Activated CD4-positive, alpha-beta T cell treated with anti-CD3 and anti-CD28 coated beads, Interleukin-2, Interleukin-6, amounts not matched to agents 100 ng/mL and 50 ng/mL, durations not matched to agents 16 hours and 8 hours (primary cell): ENCODE results near the gene EPHB1.
"Not testable (repeated sequence)": the region's sequence is repeated elsewhere in the genome, so short reads cannot be mapped to it uniquely, and the experiment has no call there.

Experiments used
- DNase-seq: peaks from one replicate; pipeline ENCODE4 v3.0.0-alpha.2; 2020

EPHB1 gene

DNA sequence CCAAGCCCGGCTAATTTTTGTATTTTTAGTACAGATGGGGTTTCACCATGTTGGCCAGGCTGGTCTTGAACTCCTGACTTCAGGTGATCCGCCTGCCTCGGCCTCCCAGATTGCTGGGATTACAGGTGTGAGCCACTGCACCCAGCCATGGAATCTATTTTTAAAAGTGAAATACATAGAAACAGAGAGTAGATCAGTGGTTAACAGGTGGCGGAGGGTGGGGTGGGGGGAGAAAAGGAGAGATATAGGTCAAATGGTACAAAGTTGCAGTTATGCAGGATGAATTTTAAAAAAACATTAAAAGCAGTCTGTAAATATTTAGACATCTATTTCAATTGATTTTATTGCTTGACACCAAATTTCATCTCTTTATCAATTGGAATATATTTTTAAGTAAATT, 6.8 kb upstream of the EPHB1 start:
- DNase-seq: not testable (repeated sequence)

DNA sequence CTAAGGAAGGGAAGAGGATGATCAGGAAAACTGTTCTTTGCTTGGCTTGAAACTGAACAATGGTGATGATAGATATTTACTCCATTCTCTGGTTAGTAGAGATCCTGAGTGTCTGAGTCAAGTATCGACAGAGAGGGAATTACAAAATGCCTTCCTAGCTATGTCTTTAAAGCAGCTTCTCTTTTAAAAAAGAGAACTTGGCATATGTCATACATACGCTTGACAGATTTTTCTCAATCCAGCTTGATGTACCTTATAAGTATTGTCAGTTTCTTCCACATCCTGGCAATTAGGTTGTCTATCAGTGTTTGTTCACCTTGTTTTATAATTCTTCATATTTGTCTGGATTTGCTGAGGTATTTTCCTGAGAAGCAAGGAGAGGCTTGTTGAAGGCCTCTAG, 5.0 kb upstream of the EPHB1 start:
- no peak for DNase-seq

DNA sequence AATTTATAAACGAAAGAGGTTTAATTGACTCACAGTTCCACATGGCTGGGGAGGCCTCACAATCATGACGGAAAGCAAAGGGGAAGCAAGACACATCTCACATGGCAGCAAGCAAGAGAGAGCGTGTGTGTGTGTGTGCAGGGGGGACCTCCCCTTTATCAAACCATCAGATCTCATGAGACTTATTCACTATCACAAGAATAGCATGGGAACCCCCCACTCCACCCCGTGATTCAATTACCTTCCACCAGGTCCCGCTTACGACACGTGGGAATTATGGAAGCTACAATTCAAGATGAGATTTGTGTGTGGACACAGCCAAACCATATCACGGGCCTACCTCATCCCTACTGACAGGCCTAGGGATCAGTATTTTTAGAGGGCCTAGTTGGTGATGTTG, 3.1 kb upstream of the EPHB1 start:
- no peak for DNase-seq

DNA sequence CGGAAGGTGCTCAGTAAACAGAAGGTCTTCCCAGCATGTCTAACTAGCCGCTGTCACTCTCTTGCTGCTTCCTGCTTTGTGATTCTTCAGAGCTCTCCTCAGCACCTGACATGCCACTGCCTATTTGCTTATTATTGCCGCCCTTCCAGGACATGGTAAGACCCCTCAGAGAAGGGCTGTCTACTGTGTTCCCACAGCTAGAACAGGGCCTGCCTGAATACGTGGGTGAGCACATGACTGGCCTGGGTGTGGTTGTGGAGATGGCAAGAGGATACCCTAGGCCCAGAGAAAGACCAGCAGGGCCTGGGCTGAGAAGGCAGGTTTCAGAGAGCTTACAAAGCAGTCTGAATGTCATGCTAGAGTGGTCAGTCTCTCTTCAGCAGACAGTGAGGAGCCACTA, 2.4 kb upstream of the EPHB1 start:
- no peak for DNase-seq

DNA sequence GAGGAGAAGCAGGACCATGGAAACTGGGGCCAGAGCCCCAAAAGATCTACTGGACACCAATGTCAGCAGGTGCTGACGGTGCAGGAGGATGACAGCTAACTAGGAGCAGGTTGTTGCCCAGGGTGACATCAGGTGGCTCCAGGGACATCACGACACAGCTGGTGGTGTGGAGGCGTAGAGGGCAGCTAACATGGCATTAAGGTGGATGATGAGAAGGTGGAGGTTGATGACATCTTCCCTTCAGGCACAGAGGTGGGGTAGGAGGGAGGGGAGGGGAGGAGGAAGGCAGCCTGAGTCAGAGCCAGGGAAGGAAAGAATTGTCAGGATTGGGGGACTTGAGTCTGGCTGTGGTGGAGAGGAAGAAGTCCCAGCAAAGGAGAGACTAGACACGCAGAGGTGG, 1.5 kb upstream of the EPHB1 start:
- no peak for DNase-seq

DNA sequence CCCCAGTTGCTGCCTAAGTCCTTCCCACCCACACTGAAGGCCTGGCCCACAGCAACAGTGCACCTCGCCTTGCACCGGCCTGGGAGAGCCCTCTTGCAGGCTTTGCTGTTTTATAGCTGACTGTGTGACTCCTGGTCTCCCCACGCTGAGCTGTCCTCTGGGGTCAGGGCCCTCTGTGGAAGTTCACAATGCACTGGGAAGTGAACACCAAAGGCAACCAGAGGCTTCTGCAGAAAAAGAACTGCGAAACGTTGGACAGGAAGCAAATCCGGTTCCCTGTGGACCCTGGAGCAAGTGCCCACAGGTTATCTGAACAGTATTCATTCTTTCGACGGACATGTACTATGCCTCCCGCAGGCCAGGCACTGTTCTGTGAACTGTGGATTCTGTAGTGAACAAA, 737 bp upstream of the EPHB1 start:
- DNase-seq: no peak

DNA sequence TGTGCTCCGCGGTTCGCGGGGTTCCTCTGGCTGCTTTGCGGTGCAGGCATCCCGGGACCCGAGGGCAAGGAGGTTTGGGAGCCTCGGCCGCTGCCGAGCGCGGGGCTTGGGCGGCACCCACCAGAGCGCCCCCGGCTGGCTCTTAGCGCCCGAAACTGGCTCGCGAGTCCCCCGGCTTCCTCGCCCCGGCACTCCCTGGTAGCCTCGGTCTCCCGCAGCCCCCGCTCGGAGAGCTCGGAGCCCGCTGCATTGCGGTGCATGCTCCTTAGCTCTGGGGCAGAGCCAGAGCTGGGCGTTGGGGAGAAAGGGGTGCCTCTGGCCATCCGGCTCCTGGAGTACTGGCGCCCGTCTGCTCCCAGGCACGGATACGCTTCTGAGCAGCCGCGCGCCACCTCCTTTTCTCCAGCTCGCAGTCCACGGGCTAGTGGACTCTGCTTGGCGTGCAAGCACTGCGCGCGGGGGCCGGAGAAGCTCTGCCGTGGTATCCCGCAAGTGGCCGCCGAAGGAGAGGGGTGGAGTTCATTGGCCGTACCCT, 753 bp downstream of the EPHB1 start:
- DNase-seq: no peak

DNA sequence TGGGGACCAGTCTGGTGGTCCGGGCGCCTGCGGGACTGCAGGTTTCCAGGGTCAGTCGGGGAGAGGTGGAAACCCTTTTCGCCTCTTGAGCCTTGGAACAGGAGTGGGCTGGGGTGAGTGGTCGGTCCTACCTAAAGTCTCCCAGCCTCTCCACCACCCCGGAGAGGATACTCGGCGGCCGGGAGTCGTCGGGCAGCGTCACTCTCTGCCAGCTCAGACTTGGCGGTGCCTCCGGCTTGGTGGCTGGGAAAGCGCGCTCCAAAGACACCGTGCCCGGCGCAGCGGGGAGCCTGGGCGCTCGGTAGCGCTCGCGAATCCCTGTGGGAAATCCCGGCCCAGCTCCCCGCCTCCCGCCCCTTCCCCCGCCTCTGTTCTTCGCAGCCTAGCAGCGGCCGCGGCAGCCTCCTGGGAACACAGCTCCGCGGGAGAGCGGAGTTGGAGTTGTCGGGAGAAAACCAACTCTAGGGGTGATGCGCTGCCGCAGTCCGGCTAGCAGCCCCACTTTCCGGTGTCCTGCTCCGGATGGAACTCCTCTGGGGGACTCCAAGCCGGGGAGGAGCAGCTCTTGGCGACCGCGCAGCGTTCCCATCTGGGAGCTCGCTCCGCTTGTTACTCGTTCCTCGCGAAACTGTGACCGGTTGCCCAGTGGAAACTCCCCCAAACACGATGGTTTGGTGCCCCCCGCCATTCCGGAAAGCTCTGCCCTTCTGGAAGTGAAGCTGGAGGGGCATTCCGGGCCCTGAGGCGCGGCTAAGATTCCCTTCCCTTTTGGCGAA, 1.4 kb downstream of the EPHB1 start:
- DNase-seq: no peak

DNA sequence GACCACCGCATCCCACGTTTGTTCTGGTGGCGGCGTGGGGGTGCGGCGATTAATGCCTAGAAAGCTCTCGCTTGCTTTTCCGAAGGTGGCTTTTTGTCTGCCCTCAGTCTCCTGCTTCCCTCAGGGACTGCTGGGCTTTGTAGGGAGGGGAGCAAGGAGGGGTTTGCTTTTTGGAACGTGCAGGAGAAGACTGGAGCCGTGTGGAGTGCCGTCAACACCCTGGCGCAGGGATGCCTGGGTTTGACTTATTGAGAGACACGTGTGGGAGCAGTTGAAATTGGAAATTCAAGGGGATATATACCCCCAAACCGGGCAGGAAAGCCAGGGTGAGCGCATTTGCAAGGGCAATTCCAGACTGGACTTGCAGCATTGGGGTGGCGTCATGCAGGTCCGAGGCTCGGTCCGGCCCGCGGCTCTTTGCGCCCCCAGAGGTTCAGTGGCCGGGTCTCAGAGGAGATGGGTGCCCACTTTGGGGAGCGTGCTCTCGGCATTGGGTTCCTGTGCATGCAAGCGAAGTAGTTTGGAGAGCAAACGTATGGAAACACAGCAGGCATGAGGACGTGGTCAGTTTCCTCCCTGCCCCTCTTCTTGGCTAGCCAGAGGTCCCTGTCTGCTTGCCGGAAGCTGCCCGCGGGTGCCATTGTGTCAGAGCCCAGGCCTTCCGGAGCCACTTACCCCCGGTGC, 2.1 kb downstream of the EPHB1 start:
- peak; percentile 23 for DNase-seq

DNA sequence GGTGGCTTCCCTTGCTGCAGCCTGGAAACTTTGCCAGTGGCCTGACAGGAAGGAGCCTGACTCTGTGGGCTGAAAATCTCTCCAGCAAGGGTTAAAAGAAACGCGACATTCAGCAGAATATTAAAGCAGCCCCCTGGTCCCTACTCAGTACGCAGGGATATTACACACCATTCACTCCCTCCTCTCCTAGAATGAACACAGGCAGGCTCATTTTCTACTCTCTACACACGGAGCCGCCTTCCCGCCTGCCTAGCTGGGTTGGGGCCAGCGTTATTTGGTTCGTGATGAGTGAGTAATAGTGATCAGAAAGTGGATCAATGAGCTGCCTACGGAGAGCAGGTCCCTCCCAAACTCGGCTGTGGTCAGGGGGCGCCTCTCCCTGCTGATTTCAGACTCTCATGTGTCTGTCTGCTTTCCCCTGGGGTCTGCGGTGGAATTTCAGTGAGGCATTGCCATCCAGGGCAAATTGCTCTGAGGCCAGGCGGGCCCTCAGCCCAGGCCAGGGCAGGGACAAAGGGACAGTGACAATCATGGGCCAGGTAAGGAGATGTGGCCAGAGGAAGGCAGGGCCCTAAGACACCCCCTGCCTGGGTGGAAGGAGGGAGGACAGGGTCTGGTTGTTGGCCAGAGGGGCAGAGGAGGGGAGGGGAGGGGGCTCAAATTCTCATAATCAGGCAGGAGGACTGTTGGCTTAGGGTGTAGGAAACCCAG, 2.8 kb downstream of the EPHB1 start:
- DNase-seq: no peak

DNA sequence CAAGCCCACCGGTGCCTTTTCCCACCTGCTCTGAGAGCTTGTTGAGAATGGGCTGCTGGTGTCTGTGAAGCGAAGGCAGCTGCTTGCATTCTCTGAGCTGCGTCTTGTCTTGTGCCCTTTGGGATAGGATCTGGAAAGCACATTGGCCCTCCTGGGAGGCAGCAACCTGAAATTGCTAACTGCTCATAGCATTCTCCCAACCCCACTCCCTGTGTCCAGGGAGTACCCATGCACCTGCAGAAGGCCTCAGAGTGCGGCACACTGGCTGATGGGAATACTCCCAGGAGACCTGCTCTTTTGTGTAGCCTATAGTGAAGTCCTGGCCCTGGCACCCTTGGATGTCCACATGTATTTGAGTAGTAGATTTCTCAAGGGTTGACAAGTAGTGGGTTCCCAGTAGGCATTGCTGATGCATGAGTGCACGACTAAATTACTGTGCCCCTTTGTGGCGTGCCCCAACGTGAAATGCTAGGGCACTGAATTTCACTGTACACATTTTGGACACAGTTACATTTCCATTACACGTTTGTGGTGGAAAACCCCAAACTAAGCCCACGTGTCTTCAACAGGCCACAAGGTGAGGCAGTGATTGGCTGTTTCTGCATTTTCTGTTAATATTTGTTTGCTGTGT, 3.7 kb downstream of the EPHB1 start:
- DNase-seq: no peak

DNA sequence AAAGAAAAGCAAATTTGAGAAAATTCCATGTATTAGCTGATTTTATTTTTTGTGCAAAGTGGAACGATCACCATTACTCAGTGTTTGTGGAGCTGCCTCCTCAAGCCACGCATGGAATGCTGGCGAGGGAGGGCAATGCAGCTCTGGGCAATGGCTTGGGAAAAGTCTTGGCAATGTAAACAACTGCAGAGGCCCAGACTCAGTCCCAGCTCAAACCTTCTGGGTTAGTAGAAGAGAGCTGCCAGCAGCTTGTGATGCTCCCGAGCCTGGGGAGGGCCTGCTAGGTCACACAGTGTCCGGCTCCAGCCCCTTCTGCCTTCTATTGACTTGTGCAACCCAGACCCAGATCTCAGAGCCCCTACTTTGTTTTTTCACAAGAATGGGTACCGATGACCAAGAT, 4.3 kb downstream of the EPHB1 start:
- DNase-seq: no peak

DNA sequence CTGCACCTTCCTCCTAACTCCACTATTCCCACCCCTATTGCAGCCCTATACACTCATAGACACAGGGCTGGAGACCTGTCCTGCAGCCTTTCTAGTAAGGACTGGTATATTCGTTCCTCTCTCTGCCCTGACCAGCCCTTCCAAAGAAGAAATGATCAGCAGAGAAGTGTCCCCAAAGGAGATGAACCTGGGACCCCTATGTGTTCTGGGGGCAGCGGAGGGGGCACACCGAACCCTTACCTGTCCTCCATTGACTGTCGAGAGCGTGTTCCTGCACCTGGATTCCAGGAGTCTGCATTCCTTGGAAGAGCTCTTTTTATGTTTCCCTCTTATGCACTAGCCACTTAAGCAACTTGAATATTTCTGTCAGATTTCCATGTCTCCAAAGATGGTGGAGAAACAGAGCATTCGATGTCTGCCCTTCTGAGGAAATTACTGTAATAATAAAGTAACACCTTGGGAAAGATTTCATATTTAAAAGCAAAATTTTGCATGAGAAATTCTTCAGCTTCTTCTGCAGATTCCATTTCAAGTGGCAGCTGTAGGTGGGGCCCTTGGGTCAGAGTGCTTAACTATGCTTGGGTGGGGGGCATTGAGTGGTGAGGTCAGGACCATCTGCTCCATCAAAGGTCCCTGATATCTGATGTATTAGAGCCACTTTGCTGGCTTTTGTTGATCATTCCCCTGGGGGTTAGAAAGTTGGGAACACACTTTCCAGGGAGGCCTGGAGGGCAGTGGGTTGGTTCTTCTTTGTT, 6.3 kb downstream of the EPHB1 start:
- no peak for DNase-seq

DNA sequence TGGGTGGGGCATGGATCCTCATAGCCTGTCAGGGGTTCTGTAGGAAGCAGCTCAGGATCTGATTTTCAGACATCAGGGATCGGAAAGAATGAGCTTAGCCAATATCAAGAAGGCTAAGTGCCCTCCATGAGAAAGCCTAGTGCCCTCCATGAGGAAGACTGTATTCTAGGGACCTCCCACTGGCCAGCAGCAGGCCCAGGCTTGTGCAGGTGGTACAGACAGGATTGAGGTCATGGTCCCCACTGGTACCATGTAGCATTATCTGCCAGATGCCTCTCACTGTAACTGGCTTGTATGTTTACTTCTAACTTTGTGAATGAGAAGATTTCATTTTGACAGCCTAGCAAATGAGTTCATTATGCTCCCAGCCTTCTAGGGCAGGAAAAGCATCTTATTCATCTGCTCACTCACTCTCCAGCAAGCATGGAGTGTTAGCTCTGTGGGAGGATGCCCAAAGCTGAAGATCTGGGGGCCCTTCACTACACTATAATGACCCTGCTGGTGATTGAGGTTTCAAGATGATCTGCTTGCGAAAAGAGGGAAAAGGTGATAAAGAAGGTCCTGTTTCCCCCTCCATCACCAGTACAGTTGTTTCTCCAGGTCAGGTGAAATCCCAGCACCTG, 7.5 kb downstream of the EPHB1 start:
- DNase-seq: no peak

DNA sequence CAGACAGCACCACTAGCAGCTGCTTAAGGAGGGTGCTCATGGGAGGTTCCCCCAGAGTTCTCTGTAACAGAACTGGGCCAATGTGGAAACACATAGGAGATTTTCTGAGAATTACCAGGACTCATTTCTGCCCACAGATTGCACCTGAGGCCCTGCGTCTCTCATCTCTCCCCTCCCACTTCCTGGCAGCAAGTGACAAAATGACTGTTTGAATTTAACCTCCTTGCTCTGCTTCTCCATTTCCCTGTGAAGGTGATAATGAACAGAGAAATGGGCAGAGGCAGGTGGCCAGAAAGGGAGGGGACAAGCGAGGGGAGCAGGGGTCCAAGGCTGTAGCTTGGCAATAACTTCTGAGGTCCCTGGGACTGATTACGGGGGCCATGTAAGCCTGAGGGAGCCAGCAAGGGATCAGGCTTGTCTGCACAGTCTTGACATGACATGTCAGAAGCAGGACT, 8.0 kb downstream of the EPHB1 start:
- DNase-seq: peak; percentile 84

DNA sequence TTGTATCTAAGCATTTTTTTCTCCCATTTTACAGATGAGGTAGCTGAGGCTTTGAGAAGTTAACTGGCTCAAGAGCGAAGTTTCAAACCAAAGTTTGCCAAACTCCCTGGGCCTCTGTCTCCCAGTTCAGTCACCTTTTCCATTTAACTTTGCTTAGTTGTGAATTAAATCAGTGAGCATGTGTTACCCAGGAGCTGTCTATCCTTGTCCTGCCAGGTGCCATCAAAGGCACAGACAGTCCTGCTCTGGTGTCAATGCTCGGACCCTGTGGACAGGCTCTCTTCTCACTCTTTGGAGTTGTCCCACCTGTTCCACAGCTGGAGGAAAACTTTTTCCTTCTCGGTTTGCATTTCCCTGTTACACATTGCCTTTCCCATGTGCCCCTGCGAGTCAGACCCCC, 8.6 kb downstream of the EPHB1 start:
- no peak for DNase-seq

DNA sequence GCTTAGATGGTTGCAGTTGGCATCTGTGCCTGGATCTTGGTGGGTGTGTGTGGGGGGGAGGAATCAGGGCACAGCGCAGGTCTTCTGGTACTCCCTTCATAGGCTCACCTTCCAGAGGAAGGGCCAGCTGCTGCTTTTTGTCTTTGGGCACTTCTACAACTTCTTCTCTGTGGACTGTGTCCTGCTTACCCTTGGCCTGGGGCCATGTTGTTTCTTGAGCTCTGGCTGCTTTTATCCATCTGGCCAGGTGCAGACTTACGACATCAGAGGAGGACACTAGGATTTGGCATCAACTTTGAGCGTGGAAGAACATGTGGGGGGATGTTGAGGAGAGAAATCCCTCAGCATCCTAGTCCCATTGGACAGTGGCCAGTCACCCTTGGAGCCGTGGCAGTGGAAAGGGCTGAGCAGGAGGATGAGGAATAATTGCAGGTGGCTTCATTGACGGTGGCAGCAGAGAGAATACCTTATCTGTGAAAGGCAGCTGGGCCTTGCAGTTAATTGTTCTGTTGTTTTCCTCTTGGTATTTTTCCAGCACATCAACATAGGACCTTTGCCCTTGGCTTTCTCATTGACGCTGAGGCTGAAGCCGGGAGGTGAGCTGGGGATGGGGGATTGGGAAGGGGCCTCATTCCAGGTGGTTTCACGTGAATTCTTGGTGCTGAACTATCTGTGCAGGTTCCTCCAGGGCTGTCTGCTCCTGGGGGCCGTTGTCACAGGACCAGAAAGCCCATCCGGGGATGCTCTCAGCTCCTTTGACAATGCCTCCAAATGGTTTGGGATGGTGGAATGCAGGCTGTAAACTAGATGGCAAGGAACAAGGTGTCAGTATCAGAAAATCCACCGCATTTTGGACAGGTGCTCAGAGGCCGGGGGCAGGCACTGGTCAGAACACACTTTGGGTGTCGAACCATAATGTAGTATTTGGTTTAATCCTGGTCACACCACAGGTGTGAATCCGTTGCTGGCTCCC, 9.7 kb downstream of the EPHB1 start:
- no peak for DNase-seq

DNA sequence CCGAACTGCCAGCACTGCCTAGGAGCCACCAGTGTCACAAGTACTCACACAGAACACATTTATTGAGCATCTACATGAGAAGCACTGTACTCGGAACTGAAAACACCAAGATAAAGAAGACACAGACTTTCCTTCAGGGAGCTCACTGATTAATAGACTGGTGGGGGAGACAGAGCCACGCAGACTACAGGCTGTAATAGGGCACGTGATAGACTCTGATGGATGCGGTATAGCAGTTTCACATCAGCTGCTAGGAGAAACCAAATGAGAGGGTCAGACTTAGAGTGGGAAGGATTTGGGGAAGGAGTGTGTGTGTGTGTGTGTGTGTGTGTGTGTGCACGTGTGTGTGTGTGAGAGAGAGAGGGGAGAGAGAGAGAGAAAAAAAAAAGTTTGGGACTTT, 12.1 kb downstream of the EPHB1 start:
- no peak for DNase-seq

DNA sequence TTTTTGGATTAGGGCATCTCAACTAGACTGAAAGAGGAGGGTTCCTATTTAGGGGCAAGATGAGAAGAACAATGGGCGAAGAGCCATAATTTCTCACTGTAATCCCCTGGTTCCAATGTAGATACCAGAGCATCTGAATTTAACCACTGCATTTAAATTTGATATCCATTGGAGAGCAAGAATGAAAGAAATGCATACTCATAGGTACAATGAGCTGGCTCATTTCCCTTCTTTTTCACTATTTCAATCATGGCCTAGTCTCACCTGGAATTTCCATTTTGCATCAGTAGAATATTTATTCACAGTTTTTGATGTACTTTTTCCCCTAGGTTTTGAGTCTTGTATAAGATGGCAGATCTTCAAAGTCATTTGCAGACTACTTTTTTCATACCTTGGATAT, 13.8 kb downstream of the EPHB1 start:
- no peak for DNase-seq

DNA sequence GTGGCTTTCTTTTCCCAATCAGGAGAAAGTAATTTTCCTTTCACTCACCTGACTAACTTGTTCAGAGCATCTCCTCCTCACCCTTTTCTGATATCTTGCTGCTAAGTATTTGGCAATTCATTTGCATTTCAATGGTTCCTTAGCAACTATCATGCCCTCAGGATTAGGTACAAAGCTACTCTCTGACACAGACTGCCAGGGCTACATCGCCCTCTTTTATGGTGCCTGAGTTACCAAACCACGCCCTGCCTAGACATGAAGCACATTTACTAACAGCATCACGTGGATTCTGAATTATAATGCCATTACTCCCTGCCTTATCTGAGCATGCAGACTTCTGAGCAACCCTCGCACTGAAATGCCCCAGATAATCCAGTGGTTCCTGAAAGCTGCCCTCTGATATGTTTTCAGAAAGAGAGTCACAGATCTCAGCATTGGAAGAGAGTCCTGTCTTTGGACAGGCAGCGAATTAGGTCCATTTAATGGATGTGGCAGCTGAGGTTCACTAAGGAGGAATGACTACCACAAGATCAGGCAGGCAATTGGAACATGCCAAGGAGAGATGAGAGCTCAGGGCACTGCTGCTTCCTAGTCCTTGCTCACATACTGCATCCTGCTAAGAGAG, 14.5 kb downstream of the EPHB1 start:
- DNase-seq: no peak
